RWPE2 (cell line): ENCODE results near the gene GGA2.

Experiments used
- ATAC-seq: fragments of 200-7000 bp; cut with Tn5 transposase; 3 replicates; pipeline ENCODE4 v1.9.1; 2021; ENCODE audit warnings: low read depth
- DNase-seq: peaks from one replicate; pipeline ENCODE4 v3.0.0-alpha.2; 2020; ENCODE audit warnings: low spot score
- H3K27ac ChIP-seq: fragments of 450-650 bp; 2 replicates; pipeline ENCODE4 v1.5.1; 2017; ENCODE audit warnings: mild to moderate bottlenecking; ENCODE audit not compliant: poor library complexity, severe bottlenecking
- H3K27me3 ChIP-seq: fragments of 250-450 bp; sonication (Bioruptor Pico); 2 replicates; pipeline ENCODE4 v1.5.1; 2021; ENCODE audit warnings: mild to moderate bottlenecking, moderate library complexity; ENCODE audit not compliant: insufficient read depth, poor library complexity, severe bottlenecking
- H3K36me3 ChIP-seq: fragments of 250-450 bp; sonication (Bioruptor Pico); 2 replicates; pipeline ENCODE4 v1.5.1; 2020; ENCODE audit warnings: low read depth, mild to moderate bottlenecking, moderate library complexity
- H3K4me1 ChIP-seq: fragments of 250-450 bp; sonication (Bioruptor Pico); 2 replicates; pipeline ENCODE4 v1.5.1; 2021; ENCODE audit warnings: mild to moderate bottlenecking, moderate library complexity; ENCODE audit not compliant: insufficient read depth, poor library complexity, severe bottlenecking
- H3K4me3 ChIP-seq: fragments of 250-450 bp; sonication (Bioruptor Pico); 2 replicates; pipeline ENCODE4 v1.5.1; 2021; ENCODE audit warnings: mild to moderate bottlenecking, moderate library complexity; ENCODE audit not compliant: severe bottlenecking
- H3K9me3 ChIP-seq: fragments of 250-450 bp; sonication (Bioruptor Pico); 2 replicates; pipeline ENCODE4 v1.5.1; 2021; ENCODE audit warnings: mild to moderate bottlenecking, moderate library complexity; ENCODE audit not compliant: severe bottlenecking
- TF ChIP-seq, protein P1 (sequence below): fragments of 450-650 bp; IDR thresholded peaks from one replicate; pipeline ENCODE4 v1.5.1; 2017; ENCODE audit warnings: mild to moderate bottlenecking, moderate library complexity; ENCODE audit not compliant: poor library complexity, severe bottlenecking

Gene GGA2

DNA sequence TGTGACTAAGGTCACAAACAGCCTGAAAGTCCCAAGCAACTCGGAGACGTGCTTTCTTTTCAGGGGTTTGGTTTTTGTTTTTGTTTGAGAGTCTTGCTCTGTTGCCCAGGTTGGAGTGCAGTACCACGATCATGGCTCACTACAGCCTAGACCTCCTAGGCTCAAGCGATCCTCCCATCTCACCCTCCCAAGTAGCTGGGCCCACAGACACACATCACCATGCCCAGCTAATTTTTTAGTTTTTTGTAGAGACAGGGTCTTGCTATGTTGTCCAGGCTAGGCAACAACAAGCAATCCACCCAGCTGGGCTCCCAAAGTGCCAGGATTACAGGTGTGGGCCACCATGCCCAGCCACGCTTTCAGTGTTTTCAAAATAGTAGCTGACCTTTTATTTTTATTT lies 19.8 kb upstream of the GGA2 start:
- no peak for DNase-seq
- peaks cover 68% of the 10 kb centered on the region for H3K36me3 ChIP-seq
- H3K27me3 ChIP-seq: no peaks in the 10 kb centered on the region
- ATAC-seq: no peak
- TF ChIP-seq, protein P1, sequence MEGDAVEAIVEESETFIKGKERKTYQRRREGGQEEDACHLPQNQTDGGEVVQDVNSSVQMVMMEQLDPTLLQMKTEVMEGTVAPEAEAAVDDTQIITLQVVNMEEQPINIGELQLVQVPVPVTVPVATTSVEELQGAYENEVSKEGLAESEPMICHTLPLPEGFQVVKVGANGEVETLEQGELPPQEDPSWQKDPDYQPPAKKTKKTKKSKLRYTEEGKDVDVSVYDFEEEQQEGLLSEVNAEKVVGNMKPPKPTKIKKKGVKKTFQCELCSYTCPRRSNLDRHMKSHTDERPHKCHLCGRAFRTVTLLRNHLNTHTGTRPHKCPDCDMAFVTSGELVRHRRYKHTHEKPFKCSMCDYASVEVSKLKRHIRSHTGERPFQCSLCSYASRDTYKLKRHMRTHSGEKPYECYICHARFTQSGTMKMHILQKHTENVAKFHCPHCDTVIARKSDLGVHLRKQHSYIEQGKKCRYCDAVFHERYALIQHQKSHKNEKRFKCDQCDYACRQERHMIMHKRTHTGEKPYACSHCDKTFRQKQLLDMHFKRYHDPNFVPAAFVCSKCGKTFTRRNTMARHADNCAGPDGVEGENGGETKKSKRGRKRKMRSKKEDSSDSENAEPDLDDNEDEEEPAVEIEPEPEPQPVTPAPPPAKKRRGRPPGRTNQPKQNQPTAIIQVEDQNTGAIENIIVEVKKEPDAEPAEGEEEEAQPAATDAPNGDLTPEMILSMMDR: no peak
- H3K4me1 ChIP-seq: no peaks in the 10 kb centered on the region
- no peaks in the 10 kb centered on the region for H3K9me3 ChIP-seq
- no peak overlapping the region for H3K27ac ChIP-seq
- no peak overlapping the region for H3K4me3 ChIP-seq

DNA sequence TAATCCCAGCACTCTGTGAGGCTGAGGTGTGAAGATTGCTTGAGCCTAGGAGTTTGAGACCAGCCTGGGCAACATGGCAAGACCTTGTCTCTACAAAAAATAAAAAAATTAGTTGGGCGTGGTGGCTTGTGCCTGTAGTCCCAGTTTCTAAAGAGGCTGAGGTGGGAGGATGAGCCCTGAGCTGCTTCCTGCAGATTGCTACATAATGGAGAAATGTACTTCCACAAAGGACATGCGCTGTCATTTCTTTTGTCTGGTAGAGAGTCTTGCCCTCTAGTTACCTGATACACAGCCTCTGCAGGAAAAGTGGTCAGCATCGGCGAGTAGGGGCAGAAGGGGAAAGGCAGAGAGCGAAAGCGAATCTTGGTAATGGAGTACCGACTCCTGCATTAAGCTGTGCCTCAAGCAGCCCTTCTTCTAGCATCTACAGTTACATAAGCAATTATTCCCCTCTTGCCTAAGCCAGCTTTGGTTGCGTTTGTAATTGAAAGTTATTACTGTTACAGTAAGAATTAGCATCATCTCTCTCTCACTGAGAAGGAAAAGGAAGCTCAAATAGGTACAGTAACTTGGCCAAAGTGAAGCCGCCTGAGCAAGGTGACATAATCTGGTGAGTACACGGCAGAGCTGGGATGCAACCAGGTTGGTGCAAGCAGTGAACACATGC lies 18.5 kb upstream of the GGA2 start:
- Histone ChIP-seq H3K27me3 (no peaks in the 10 kb centered on the region), H3K36me3 (peaks cover 66% of the 10 kb centered on the region), H3K27ac (no peak overlapping the region), H3K4me3 (no peak overlapping the region), H3K9me3 (no peaks in the 10 kb centered on the region), H3K4me1 (no peaks in the 10 kb centered on the region)
- TF ChIP-seq, protein P1: no peak
- DNase-seq: no peak
- no peak for ATAC-seq

DNA sequence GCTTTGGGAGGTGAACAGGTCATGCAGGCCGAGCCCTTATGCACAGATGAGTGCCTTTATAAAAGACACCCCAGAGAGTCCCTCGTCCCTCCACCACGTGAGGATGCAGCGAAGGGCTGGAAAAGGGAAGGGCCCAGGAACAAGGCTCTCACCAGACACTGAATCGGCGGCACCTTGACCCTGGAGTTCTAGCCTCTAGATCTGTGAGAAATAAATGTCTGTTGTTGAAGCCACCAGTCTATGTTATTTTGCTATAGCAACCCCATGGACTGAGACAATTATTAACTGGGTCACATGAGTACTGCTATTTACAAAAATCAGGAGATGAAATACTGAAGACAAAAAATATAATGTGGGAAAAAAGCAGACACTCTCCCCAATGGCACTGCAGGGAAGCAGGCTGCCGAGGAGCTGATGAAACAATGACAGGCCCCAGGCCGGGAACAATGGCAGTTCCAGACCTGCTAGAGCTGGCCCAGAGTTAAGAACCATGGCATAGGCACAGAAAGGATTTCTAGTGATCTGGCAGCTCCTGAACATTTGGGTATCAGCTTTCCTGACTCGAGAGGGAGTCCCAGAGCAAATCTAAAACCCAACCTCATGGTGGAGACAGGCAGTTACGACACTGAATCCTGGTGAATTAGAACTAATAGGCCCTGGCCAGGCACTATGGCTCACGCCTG lies 17.8 kb upstream of the GGA2 start:
- TF ChIP-seq, protein P1: no peak
- H3K27ac ChIP-seq: no peak overlapping the region
- ATAC-seq (no peak), DNase-seq (no peak)
- no peaks in the 10 kb centered on the region for H3K4me1 ChIP-seq
- no peaks in the 10 kb centered on the region for H3K9me3 ChIP-seq
- H3K27me3 ChIP-seq: no peaks in the 10 kb centered on the region
- H3K4me3 ChIP-seq: no peak overlapping the region
- H3K36me3 ChIP-seq: peaks cover 67% of the 10 kb centered on the region

DNA sequence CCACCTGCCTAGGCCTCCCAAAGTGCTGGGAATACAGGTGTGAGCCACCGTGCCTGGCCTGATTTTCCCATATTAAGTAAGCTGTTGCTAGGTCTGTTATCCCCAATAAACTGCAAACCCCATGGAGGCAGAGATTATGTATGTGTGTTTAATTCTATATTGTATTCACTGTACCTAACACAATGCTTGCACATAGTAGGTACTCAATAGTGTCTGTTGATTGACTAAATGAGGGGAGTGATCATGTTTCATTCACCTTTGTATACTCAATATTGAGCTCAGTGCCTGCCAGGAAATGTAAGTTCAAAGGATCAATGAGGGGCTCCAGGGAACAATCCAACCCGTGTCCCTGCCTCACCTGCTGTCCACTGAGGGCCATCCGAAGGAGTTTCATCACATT lies 14.6 kb upstream of the GGA2 start:
- H3K27me3 ChIP-seq: no peaks in the 10 kb centered on the region
- DNase-seq: no peak
- peaks cover 72% of the 10 kb centered on the region for H3K36me3 ChIP-seq

More for the DNA sequence above, 14.6 kb upstream of the GGA2 start:
- H3K4me3 ChIP-seq: no peak overlapping the region
- no peaks in the 10 kb centered on the region for H3K9me3 ChIP-seq
- TF ChIP-seq, protein P1: no peak
- no peak overlapping the region for H3K27ac ChIP-seq
- ATAC-seq: no peak
- H3K4me1 ChIP-seq: no peaks in the 10 kb centered on the region
